HEK293T (cell line): ENCODE measurements around the gene FBN2.

Experiments
- CTCF ChIA-PET: fragments of 350-600 bp; formaldehyde crosslinking; extraction: SDS; loops from one replicate; lab custom pipeline; 2021; ENCODE audit warnings: antibody characterized with exemption, inconsistent platforms; lab: Yijun Ruan, JAX
- POLR2A ChIA-PET: fragments of 350-600 bp; formaldehyde crosslinking; extraction: SDS; loops from one replicate; lab custom pipeline; 2020; ENCODE audit warnings: antibody characterized with exemption, inconsistent platforms; lab: Yijun Ruan, JAX
- DNase-seq: peaks from one replicate; pipeline ENCODE4 v3.0.0; 2012; ENCODE audit warnings: mixed read lengths; ENCODE audit errors: extremely low spot score
- ARNT ChIP-seq: fragments of 450-650 bp; IDR thresholded peaks from 2 replicates; pipeline ENCODE4 v1.6.1; 2017; ENCODE audit warnings: mild to moderate bottlenecking
- BHLHE40 ChIP-seq: fragments of 450-650 bp; IDR thresholded peaks from 2 replicates; pipeline ENCODE4 v1.6.1; 2016; ENCODE audit warnings: mild to moderate bottlenecking, moderate library complexity, borderline replicate concordance
- CTBP1 ChIP-seq: fragments of 450-650 bp; IDR thresholded peaks from 2 replicates; pipeline ENCODE4 v1.6.1; 2016; ENCODE audit warnings: borderline replicate concordance
- ELF4 ChIP-seq: fragments of 450-650 bp; IDR thresholded peaks from 2 replicates; pipeline ENCODE4 v1.6.1; 2017; ENCODE audit warnings: antibody characterized with exemption
- FOXA1 ChIP-seq: fragments of 450-650 bp; IDR thresholded peaks from 2 replicates; pipeline ENCODE4 v1.6.1; 2016; ENCODE audit warnings: mild to moderate bottlenecking
- FOXK2 ChIP-seq: fragments of 450-650 bp; IDR thresholded peaks from 2 replicates; pipeline ENCODE4 v1.6.1; 2016; ENCODE audit warnings: mild to moderate bottlenecking
- FOXM1 ChIP-seq: fragments of 450-650 bp; IDR thresholded peaks from 2 replicates; pipeline ENCODE4 v1.6.1; 2017; ENCODE audit warnings: mild to moderate bottlenecking, borderline replicate concordance
- HDGF ChIP-seq: fragments of 450-650 bp; IDR thresholded peaks from 2 replicates; pipeline ENCODE4 v1.6.1; 2017; ENCODE audit warnings: antibody characterized with exemption, borderline replicate concordance
- L3MBTL2 ChIP-seq: fragments of 450-650 bp; conservative IDR thresholded peaks from 2 replicates; pipeline ENCODE4 v1.6.1; 2016; ENCODE audit warnings: mild to moderate bottlenecking
- LEF1 ChIP-seq: fragments of 450-650 bp; IDR thresholded peaks from 2 replicates; pipeline ENCODE4 v1.6.1; 2017; ENCODE audit warnings: mild to moderate bottlenecking, borderline replicate concordance
- NFRKB ChIP-seq: fragments of 450-650 bp; IDR thresholded peaks from 2 replicates; pipeline ENCODE4 v1.6.1; 2016; ENCODE audit warnings: mild to moderate bottlenecking, moderate library complexity
- PKNOX1 ChIP-seq: fragments of 450-650 bp; IDR thresholded peaks from 2 replicates; pipeline ENCODE4 v1.6.1; 2016
- SP1 ChIP-seq: fragments of 450-650 bp; IDR thresholded peaks from 2 replicates; pipeline ENCODE4 v1.6.1; 2017
- SUZ12 ChIP-seq: fragments of 450-650 bp; IDR thresholded peaks from 2 replicates; pipeline ENCODE4 v1.6.1; 2016; ENCODE audit warnings: mild to moderate bottlenecking
- TARDBP ChIP-seq: fragments of 450-650 bp; IDR thresholded peaks from 2 replicates; pipeline ENCODE4 v1.6.1; 2016
- ZNF384 ChIP-seq: fragments of 450-650 bp; IDR thresholded peaks from 2 replicates; pipeline ENCODE4 v1.6.1; 2016

FBN2 gene

GRCh38 chr5:128220841-128221240 lies 317.2 kb downstream of the FBN2 start:
- no peak for DNase-seq
- POLR2A ChIA-PET, result no interaction called here
- CTCF ChIA-PET, result no interaction called here
- TF ChIP-seq ELF4, result no peak
- TF ChIP-seq PKNOX1, result no peak
- TF ChIP-seq SUZ12, result no peak
- TF ChIP-seq TARDBP, result no peak
- TF ChIP-seq ZNF384, result no peak
- TF ChIP-seq L3MBTL2, result no peak
- TF ChIP-seq ARNT, result no peak
- TF ChIP-seq NFRKB, result no peak
- no peak for TF ChIP-seq CTBP1
- no peak for TF ChIP-seq HDGF
- TF ChIP-seq BHLHE40, result no peak
- TF ChIP-seq SP1, result no peak
- TF ChIP-seq FOXM1, result no peak
- no peak for TF ChIP-seq FOXA1
- TF ChIP-seq LEF1, result no peak

- no peak for DNase-seq
- ChIA-PET POLR2A (no interaction called here), CTCF (no interaction called here)
- no peak for TF ChIP-seq FOXA1
- TF ChIP-seq ELF4, result no peak
- no peak for TF ChIP-seq ZNF384
- no peak for TF ChIP-seq SP1
- TF ChIP-seq HDGF, result no peak
- no peak for TF ChIP-seq PKNOX1
- TF ChIP-seq FOXM1, result no peak
- TF ChIP-seq BHLHE40, result no peak
- no peak for TF ChIP-seq FOXK2
- TF ChIP-seq SUZ12, result no peak
- TF ChIP-seq TARDBP, result no peak
- TF ChIP-seq CTBP1, result no peak
- no peak for TF ChIP-seq NFRKB
- no peak for TF ChIP-seq ARNT
Observed at GRCh38 chr5:128216860-128217531, 321.0 kb downstream of the FBN2 start.

GRCh38 chr5:128216285-128216684 lies 321.8 kb downstream of the FBN2 start:
- no peak for DNase-seq
- ChIA-PET CTCF (no interaction called here), POLR2A (no interaction called here)
- no peak for TF ChIP-seq FOXA1
- TF ChIP-seq TARDBP, result no peak
- TF ChIP-seq L3MBTL2, result no peak
- TF ChIP-seq SUZ12, result no peak
- no peak for TF ChIP-seq ZNF384
- no peak for TF ChIP-seq FOXK2
- no peak for TF ChIP-seq ELF4
- no peak for TF ChIP-seq LEF1
- no peak for TF ChIP-seq SP1
- no peak for TF ChIP-seq HDGF

- DNase-seq, result no peak
- ChIA-PET CTCF (interaction anchor here (1.4 kb wide), 1 partner anchor 461 kb away, joined by 7 read pairs; no protein-coding TSS in a partner anchor), POLR2A (no interaction called here)
- no peak for TF ChIP-seq TARDBP
- no peak for TF ChIP-seq SP1
- no peak for TF ChIP-seq LEF1
- TF ChIP-seq ELF4, result no peak
- no peak for TF ChIP-seq FOXK2
- no peak for TF ChIP-seq CTBP1
- TF ChIP-seq ARNT, result no peak
- no peak for TF ChIP-seq L3MBTL2
- no peak for TF ChIP-seq NFRKB
- no peak for TF ChIP-seq BHLHE40
- TF ChIP-seq FOXM1, result no peak
- no peak for TF ChIP-seq ZNF384
- no peak for TF ChIP-seq FOXA1
- no peak for TF ChIP-seq HDGF
- TF ChIP-seq SUZ12, result no peak
- no peak for TF ChIP-seq PKNOX1
Observed at GRCh38 chr5:128213833-128214232, 324.2 kb downstream of the FBN2 start.

GRCh38 chr5:128213340-128213739 lies 324.7 kb downstream of the FBN2 start:
- TF ChIP-seq NFRKB (no peak), ELF4 (no peak), HDGF (no peak), SP1 (no peak), FOXK2 (no peak), SUZ12 (no peak), FOXA1 (no peak), ZNF384 (no peak), LEF1 (no peak), CTBP1 (no peak), FOXM1 (no peak), PKNOX1 (no peak), BHLHE40 (no peak), L3MBTL2 (no peak), TARDBP (no peak), ARNT (no peak)
- CTCF ChIA-PET, result no interaction called here
- DNase-seq, result peak; percentile 61
- POLR2A ChIA-PET, result no interaction called here
